Middle frontal gyrus (tissue), 1 donor: Measurements from ENCODE around the gene SCNN1A.

ENCODE experiments used
- DNase-seq: peaks from one replicate; pipeline ENCODE4 v3.0.0-alpha.2; 2015; ENCODE audit warnings: low spot score; ENCODE audit errors: extremely low spot score

The SCNN1A gene

GRCh38 chr12:6384499-6385436, 9.4 kb upstream of the SCNN1A start:
- no peak for DNase-seq

GRCh38 chr12:6383572-6384498, 8.5 kb upstream of the SCNN1A start, which contains the start of gene LTBR:
TSS of gene LTBR (plus strand) at chr12:6384162. CDS start at chr12:6384359, 197 bp downstream.
- DNase-seq: no peak

- no peak for DNase-seq
Measured at GRCh38 chr12:6382982-6383381, 7.6 kb upstream of the SCNN1A start.

- DNase-seq: no peak
Measured at GRCh38 chr12:6382371-6382770, 7.0 kb upstream of the SCNN1A start.

GRCh38 chr12:6380141-6381121, 5.1 kb upstream of the SCNN1A start:
- no peak for DNase-seq

GRCh38 chr12:6378709-6379472, 3.5 kb upstream of the SCNN1A start:
- DNase-seq: no peak

GRCh38 chr12:6377667-6377994, 2.3 kb upstream of the SCNN1A start:
- no peak for DNase-seq

GRCh38 chr12:6376870-6377666, 1.7 kb upstream of the SCNN1A start:
- DNase-seq: no peak

GRCh38 chr12:6376079-6376869, 911 bp upstream of the SCNN1A start:
- no peak for DNase-seq

DNA sequence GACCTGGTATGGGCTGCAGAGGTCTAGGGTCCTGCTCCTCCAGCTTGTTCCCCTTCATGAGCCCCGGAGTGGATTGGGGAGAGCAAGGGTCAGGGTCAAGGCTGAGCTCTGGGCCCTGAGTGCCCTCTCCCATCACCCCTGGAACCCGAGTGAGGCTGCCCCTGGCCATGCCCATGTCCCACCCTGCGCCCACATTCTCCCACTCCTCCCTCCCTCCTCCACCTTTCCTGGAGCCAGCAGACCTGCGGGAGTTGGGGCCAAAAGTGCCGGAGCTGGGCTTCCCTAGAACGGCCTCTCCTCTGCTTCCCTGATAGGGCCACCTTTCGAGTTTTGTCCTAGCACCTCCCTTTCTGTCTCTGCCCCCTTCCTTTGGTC, 590 bp downstream of the SCNN1A start:
- DNase-seq: no peak

DNA sequence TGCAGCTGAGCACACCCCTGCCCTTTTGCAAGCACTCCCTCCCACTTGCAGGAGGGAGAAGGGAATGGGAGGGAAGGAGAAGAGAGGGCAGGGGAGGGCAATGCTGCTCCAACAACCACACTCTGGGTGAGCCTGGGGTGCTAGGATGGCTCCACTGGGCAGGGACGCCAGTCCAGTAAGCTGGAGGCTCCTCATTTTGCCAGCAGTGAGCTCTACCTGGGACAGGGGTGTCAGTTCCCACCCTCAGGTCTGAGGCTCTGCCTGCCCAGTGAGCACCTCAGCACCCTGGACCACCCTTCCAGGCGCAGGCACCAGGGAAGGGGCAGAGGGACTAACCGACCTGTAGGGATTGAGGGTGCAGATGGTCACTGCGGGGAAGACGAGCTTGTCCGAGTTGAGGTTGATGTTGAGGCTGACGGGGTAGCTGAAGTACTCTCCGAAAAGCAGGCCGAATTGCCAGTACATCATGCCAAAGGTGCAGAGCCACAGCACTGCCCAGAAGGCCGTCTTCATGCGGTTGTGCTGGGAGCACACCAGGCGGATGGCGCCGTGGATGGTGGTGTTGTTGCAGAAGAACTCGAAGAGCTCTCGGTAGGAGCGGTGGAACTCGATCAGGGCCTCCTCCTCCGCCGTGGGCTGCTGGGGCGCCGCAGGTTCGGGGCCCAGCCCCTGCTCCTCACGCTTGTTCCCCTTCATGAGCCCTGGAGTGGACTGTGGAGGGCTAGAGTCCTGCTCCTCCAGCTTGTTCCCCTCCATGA, 1.2 kb downstream of the SCNN1A start:
- DNase-seq: no peak

DNA sequence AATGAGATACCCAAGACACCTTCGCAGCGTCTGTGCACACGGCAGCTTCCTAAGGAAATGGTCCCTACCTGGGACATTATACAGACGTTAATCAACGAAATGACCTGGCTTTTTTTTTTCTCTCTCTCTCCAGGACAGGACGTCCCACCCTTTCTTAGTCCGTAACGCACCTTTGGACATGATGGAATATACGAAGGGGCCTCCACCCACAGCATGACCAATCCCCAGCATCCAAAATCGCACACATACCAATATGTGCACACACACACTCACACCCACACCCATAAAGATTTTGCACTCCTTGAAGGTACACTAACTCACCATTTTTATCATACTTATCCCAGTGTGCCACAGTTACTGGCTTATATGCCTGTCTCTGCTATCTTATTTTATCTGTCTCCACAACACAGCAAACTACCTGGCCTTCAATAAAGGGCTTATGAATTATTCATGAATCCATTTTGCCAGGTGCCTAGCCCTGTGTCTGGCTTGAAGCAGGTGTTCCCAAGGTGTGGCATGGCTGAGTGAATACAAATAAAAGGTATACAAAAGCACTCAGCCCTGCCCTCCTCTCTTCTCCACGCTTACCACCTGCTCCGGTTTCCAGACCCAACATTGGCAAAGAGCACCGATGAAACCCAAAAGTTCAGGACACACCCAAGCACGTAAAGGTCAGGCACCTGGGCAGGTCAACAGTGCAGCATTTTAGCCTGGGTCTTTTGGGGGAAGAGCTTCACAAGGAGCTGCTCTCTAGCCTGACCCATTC, 2.2 kb downstream of the SCNN1A start:
- DNase-seq: no peak

- no peak for DNase-seq
Measured at GRCh38 chr12:6372403-6373003, 2.9 kb downstream of the SCNN1A start.

DNA sequence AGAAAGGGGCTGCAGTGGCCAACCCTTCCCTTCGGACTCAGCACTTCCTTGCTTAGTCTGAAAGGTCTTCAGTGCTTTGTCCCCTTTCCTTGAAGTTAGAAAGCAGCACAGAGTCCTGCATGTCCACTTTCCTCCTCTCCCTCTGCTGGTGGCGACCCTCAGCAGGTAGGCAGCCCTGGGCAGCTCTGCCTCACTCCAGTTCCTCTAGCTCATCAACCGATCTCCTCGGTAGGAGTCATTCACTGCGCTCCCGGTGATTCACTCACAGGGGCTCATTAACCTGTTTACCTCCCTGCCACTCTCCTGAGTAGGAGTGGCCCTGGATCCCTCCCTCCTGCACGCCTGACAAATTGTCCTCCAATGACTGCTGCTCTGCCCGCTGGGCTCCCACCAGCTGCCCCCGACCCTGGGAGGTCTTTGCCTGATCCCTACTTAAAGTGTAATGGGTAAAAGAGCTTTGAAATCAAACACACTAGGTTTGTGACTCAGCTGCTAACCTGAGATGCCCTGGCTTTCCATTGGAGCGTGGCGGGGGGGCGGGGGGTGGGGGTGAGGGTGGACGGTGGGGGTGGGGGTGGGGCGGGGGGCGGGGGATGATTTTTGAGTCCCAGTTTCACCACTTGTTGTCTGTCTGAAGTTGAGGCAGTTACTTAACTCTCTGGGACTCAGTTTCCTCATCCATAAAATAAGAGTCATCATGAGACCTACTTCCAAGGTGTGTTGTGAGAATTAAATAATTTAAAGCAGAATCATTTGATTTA, 4.2 kb downstream of the SCNN1A start:
- DNase-seq: no peak

DNA sequence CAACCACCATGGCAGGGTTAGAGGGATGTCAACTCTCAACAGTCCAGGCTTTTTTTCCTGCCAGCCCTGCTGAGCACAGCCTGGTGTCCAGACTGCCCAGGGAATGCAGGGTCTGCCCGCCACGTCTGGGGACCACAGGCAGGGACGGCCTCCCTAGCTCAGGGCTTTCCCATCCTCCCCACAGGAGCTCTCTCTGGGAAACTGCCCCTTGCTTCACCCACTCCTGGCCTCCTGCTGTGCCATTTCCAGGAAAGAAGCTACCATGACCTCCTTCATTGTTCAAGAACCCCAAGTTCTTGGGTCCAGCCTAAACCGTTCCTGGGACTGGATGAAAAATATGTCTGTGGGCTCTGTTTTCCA, 4.8 kb downstream of the SCNN1A start:
- DNase-seq: no peak

- no peak for DNase-seq
Measured at GRCh38 chr12:6369916-6370575, 5.3 kb downstream of the SCNN1A start.
